HCT116 (cell line): ENCODE results near the gene PLCH2. TPM values are rescaled to one million over a fixed set of nuclear protein-coding genes. Genes with fewer than 3 reads are reported as not detected.
"Not testable (repeated sequence)": the region's sequence is repeated elsewhere in the genome, so short reads cannot be mapped to it uniquely, and the experiment has no call there.

ENCODE experiments used
- ATAC-seq: fragments of 200-7000 bp; cut with Tn5 transposase; 2 replicates; pipeline ENCODE4 v1.9.1; 2020; ENCODE audit warnings: mild to moderate bottlenecking, moderate library complexity
- BruUV-seq: library from RNA; stranded (reverse); fragments of 400-500 nt; replicated peaks from 2 replicates; lab custom pipeline; 2021; lab: Mats Ljungman, UMichigan
- CTCF ChIA-PET: fragments of 300-600 bp; sonication (Branson Sonifier 250); formaldehyde crosslinking; loops from one replicate; lab custom pipeline; 2021; ENCODE audit warnings: antibody characterized with exemption; lab: Charles Lee
- POLR2A ChIA-PET: fragments of 300-600, 350-600 bp; sonication (Branson Sonifier 250); formaldehyde crosslinking; loops from one replicate; lab custom pipeline; 2021; ENCODE audit warnings: antibody characterized with exemption; lab: Charles Lee
- RAD21 ChIA-PET, 2 experiments: fragments of 300-600 bp; sonication (Branson Sonifier 250); formaldehyde crosslinking; loops; one replicate each; lab custom pipeline; 2023; ENCODE audit warnings: low total read pairs in 2 of 2; ENCODE audit not compliant: uncharacterized antibody in 2 of 2, unreplicated experiment in 2 of 2, low non-redundant PET in 1 of 2; lab: Charles Lee
- DNase-seq: peaks from one replicate; pipeline ENCODE4 v3.0.0-alpha.2; 2010; ENCODE audit warnings: low read depth, low spot score
- H2AFZ ChIP-seq: fragments of 200-600 bp; shearing (Covaris generic), sonication (generic); 2 replicates; pipeline ENCODE4 v1.6.1; 2017; ENCODE audit warnings: low read depth, mixed run types, mixed read lengths, antibody characterized with exemption, low read length; ENCODE audit not compliant: poor library complexity, severe bottlenecking
- H3K27ac ChIP-seq: 2 replicates; pipeline ENCODE4 v1.5.1; 2012; ENCODE audit warnings: low read depth, low read length
- H3K27me3 ChIP-seq: fragments of 200-600 bp; sonication (generic); 2 replicates; pipeline ENCODE4 v1.6.1; 2016; ENCODE audit warnings: mixed run types, low read length, mixed read lengths; ENCODE audit not compliant: insufficient read depth
- H3K36me3 ChIP-seq, 2 experiments: fragments of 200-500 bp in 1 of 2; fragments of 200-600 bp in 1 of 2; sonication (Bioruptor generic) in 1 of 2; sonication (generic) in 1 of 2; 2 replicates each; pipeline versions ENCODE4 v1.5.1 to v1.6.1; 2014 to 2016; ENCODE audit warnings: low read length in 2 of 2, inconsistent platforms in 1 of 2, mixed read lengths in 1 of 2, mixed run types in 1 of 2; ENCODE audit not compliant: insufficient read depth in 2 of 2, control insufficient read depth in 1 of 2
- H3K4me1 ChIP-seq, 2 experiments: fragments of 200-600 bp in 1 of 2; sonication (generic) in 1 of 2; 2 replicates each; pipeline versions ENCODE4 v1.5.1 to v1.6.1; 2012 to 2017; ENCODE audit warnings: low read length in 2 of 2, inconsistent platforms in 1 of 2, mild to moderate bottlenecking in 1 of 2, mixed read lengths in 1 of 2, mixed run types in 1 of 2, moderate library complexity in 1 of 2; ENCODE audit not compliant: insufficient read depth in 2 of 2, control insufficient read depth in 1 of 2
- H3K4me2 ChIP-seq: fragments of 200-600 bp; sonication (generic); 2 replicates; pipeline ENCODE4 v1.6.1; 2017; ENCODE audit warnings: mixed run types, low read length, mixed read lengths
- H3K4me3 ChIP-seq, 2 experiments: fragments of 200-600 bp in 1 of 2; sonication (generic) in 1 of 2; replicated peaks in 1 of 2; 2 replicates each; pipeline ENCODE4 v1.5.1; 2011 to 2016; ENCODE audit warnings: low read length in 2 of 2, control low read depth in 1 of 2, low read depth in 1 of 2, mild to moderate bottlenecking in 1 of 2, mixed read lengths in 1 of 2, mixed run types in 1 of 2
- H3K79me2 ChIP-seq: fragments of 200-600 bp; sonication (generic); 2 replicates; pipeline ENCODE4 v1.6.1; 2017; ENCODE audit warnings: mild to moderate bottlenecking, mixed run types, low read length, moderate library complexity, mixed read lengths; ENCODE audit not compliant: insufficient read depth
- H3K9ac ChIP-seq: fragments of 200-600 bp; sonication (generic); 2 replicates; pipeline ENCODE4 v1.6.1; 2016; ENCODE audit warnings: low read length, mixed read lengths
- H3K9me2 ChIP-seq: fragments of 200-600 bp; sonication (generic), shearing (Covaris generic); 2 replicates; pipeline ENCODE4 v1.6.1; 2017; ENCODE audit warnings: mixed run types, mild to moderate bottlenecking, moderate library complexity; ENCODE audit not compliant: insufficient read depth
- H3K9me3 ChIP-seq, 2 experiments: fragments of 200-500 bp in 1 of 2; fragments of 200-600 bp in 1 of 2; sonication (Bioruptor generic) in 1 of 2; sonication (generic) in 1 of 2; 2 replicates each; pipeline ENCODE4 v1.6.1; 2014 to 2017; ENCODE audit warnings: low read length in 2 of 2, mixed read lengths in 2 of 2, inconsistent platforms in 1 of 2, low read depth in 1 of 2, mild to moderate bottlenecking in 1 of 2, mixed run types in 1 of 2, moderate library complexity in 1 of 2; ENCODE audit not compliant: control insufficient read depth in 1 of 2, insufficient read depth in 1 of 2
- H4K20me1 ChIP-seq: fragments of 200-600 bp; sonication (generic), shearing (Covaris generic); 2 replicates; pipeline ENCODE4 v1.6.1; 2017; ENCODE audit warnings: mixed run types, mild to moderate bottlenecking, moderate library complexity; ENCODE audit not compliant: insufficient read depth
- CBX3 ChIP-seq: IDR thresholded peaks from 2 replicates; pipeline ENCODE4 v1.6.1; 2012; ENCODE audit warnings: low read depth
- JUND ChIP-seq: IDR thresholded peaks from 2 replicates; pipeline ENCODE4 v1.6.1; 2012
- POLR2AphosphoS5 ChIP-seq: IDR thresholded peaks from 2 replicates; pipeline ENCODE4 v1.6.1; 2011; ENCODE audit warnings: mild to moderate bottlenecking, low read depth, low read length, moderate library complexity
- SP1 ChIP-seq: IDR thresholded peaks from 2 replicates; pipeline ENCODE4 v1.6.1; 2012; ENCODE audit warnings: low read depth
- YY1 ChIP-seq: IDR thresholded peaks from 2 replicates; pipeline ENCODE4 v1.6.1; 2011; ENCODE audit warnings: low read length, low read depth, moderate library complexity, mild to moderate bottlenecking; ENCODE audit not compliant: insufficient replicate concordance; ENCODE audit errors: extremely low read depth
- ZFX ChIP-seq: fragments of 450-650 bp; IDR thresholded peaks from 2 replicates; pipeline ENCODE4 v1.6.1; 2017
- ZNF274 ChIP-seq: fragments of 200-500 bp; sonication (Bioruptor generic); IDR thresholded peaks from 2 replicates; pipeline ENCODE4 v1.6.1; 2014; ENCODE audit warnings: mild to moderate bottlenecking, low read depth, low read length, inconsistent platforms
- intact Hi-C: fragments of 100-400 bp; cut with micrococcal nuclease; formaldehyde crosslinking; loops from 2 replicates; pipeline ENCODE4 v1.10.0; 2022
- total RNA-seq: library from RNA; stranded (reverse); gene quantifications from one replicate; pipeline ENCODE4 v1.2.1, GENCODE V29; 2021; ENCODE audit not compliant: unreplicated experiment
- TF ChIP-seq, protein P1 (sequence below), 3 experiments: fragments of 200-600 bp in 1 of 3; sonication (generic) in 1 of 3; IDR thresholded peaks in 2 of 3; conservative IDR thresholded peaks in 1 of 3; 2 replicates each; pipeline ENCODE4 v1.5.1; 2012 to 2017; ENCODE audit warnings: low read depth in 2 of 3, low read length in 2 of 3, antibody characterized with exemption in 1 of 3, borderline replicate concordance in 1 of 3, control low read depth in 1 of 3, mild to moderate bottlenecking in 1 of 3, mixed read lengths in 1 of 3, mixed run types in 1 of 3, moderate library complexity in 1 of 3; ENCODE audit not compliant: insufficient read depth in 1 of 3

The PLCH2 gene
- total RNA-seq, 1 experiment from 2014 or later, result 2.0 TPM

DNA sequence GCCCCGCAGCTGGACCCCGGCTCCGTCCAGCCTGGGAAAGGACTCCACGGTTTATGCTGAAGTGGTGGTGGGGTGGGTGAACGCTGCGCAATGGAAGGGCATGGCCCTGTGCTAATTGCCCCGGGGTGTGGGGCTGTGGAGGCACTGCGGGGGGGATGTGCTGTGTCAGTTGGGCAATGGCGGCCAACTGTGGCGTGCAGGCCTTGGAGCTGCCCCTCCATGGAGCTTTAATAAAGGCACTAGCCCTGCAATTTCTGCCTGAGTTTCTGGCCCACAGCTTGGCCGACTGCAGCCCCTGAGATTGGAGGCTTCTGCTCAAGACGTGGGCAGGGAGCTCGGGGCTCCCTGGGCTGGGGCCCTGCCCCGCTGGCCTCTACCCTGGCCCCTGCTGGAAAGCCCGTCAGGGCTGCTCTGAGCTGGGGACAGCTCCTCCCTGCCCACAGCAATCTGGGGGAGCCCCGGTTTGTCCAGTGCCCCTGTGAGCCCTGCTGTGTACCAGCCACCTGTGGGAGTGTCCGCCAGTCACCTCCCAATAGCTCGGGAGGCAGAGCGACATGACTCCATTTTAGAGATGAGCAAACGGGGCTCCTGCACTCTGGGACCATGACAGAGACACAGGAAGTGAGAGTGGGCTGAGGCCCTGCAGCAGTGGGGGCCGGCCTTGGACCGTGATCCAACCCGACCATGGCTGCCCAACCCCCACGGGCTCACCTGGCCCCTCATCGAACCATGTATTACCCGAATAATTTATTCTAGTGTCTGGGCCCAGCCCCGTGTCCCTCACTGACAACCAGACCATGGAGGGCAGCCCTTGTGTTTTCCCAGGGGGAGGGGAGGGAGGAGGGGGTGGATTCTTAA lies 71.3 kb downstream of the PLCH2 start (continued):
- no peak for TF ChIP-seq CBX3
- TF ChIP-seq ZNF274, result no peak
- no peak for TF ChIP-seq SP1
- TF ChIP-seq, all 23 proteins: peak for 0

DNA sequence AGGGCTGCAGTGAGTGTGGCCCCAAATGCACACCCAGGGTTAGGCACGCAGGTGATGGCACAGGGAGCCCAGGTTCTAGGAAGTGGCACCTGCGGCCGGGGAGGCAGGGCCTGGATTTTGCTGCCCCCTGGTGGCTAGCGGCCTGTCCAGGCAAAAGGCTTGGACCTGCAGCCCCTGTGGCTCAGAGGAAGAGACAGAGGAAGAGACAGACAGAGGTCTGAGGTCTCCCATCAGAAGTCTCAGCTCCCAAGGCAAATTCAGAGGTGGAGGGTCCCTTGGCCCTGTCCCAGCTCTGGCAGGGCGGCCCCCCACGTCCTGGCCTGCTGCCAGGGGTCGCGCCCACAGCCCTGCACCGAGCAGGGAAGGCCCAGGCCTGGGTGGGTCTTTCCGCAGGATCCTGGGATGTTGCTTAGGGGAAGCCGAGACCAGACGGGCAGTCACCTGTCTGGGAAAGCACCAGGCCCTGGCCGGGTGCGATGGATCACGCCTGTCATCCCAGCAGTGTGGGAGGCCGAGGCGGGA lies 72.0 kb downstream of the PLCH2 start:
- Histone ChIP-seq H3K4me1 (peaks cover 24 to 44% of the 10 kb centered on the region in 2 experiments), H3K4me3 (peak overlapping the region; percentile 66 to 70), H3K36me3 (no peaks in the 10 kb centered on the region), H2AFZ (no peak overlapping the region), H3K4me2 (peak overlapping the region; percentile 97), H3K9ac (peak overlapping the region; percentile 82), H3K79me2 (no peaks in the 10 kb centered on the region), H3K27me3 (no peaks in the 10 kb centered on the region), H3K9me3 (no peaks in the 10 kb centered on the region), H3K27ac (peak overlapping the region; percentile 93), H4K20me1 (no peaks in the 10 kb centered on the region), H3K9me2 (no peaks in the 10 kb centered on the region)
- POLR2A ChIA-PET, result interaction anchor here (1.1 to 1.6 kb wide), 2 partner anchors 133 to 135 kb away, joined by 3 to 4 read pairs; no protein-coding TSS in a partner anchor
- BruUV-seq, result no TSS peak
- CTCF ChIA-PET, result interaction anchor here (0.9 to 2.4 kb wide), 8 partner anchors 22 to 353 kb away, joined by 3 to 13 read pairs (median 6); partner anchors contain the start of genes FAAP20, PANK4 and PEX10
- DNase-seq (peak; percentile 70), ATAC-seq (peak; percentile 58)
- intact Hi-C loops, result loop anchor here (1.0 kb wide), 3 partner anchors 134 to 353 kb away; no protein-coding TSS in a partner anchor
- TF ChIP-seq, protein P1, sequence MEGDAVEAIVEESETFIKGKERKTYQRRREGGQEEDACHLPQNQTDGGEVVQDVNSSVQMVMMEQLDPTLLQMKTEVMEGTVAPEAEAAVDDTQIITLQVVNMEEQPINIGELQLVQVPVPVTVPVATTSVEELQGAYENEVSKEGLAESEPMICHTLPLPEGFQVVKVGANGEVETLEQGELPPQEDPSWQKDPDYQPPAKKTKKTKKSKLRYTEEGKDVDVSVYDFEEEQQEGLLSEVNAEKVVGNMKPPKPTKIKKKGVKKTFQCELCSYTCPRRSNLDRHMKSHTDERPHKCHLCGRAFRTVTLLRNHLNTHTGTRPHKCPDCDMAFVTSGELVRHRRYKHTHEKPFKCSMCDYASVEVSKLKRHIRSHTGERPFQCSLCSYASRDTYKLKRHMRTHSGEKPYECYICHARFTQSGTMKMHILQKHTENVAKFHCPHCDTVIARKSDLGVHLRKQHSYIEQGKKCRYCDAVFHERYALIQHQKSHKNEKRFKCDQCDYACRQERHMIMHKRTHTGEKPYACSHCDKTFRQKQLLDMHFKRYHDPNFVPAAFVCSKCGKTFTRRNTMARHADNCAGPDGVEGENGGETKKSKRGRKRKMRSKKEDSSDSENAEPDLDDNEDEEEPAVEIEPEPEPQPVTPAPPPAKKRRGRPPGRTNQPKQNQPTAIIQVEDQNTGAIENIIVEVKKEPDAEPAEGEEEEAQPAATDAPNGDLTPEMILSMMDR (IDR thresholded peaks at IDR 0.05 in 2 of 3, conservative IDR thresholded peaks at IDR 0.05 in 1 of 3; ENCODE audit: borderline replicate concordance in 1 of 3, insufficient read depth in 1 of 3, low read depth in 2 of 3, low read length in 2 of 3), result peak in 2 of 3 experiments; percentile 92 to 96; a peak in 4 of 6 replicates
- TF ChIP-seq JUND (no peak), YY1 (peak; percentile 46), ZFX (no peak), POLR2AphosphoS5 (peak; percentile 63)
- RAD21 ChIA-PET, result no interaction called here

DNA sequence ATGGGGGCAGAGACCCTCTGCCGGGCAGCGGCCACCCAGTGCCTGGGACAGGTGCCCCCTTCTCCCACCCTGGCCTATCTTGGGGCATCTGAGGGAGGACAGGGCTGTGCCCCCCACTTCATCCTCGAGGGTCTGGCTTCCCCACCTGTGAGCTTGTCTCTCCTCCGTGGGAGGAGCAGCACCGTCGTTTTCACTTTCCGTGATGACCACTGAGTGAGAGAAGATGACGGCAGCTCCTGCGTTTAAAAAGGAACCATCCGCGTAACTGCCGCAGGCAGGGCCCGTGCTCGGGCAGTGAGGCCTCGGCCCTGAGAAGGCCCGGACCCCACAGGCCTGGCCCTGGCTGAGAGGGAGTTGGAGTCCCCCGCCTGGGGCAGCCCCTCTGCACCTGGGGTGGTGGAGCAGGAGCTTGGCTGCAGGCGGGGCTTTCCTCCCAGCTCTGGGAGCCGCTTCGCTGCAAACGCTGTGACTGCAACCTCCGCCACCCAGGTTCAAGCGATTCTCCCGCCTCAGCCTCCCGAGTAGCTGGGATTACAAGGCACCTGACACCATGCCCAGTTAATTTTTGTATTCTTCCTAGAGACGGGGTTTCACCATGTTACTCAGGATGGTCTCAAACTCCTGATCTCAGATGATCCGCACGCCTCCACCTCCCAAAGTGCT lies 73.4 kb downstream of the PLCH2 start:
- BruUV-seq, ATAC-seq, intact Hi-C loops, H3K4me3 ChIP-seq, H3K9ac ChIP-seq, POLR2A ChIA-PET, H3K9me2 ChIP-seq, H3K9me3 ChIP-seq, H4K20me1 ChIP-seq, H3K79me2 ChIP-seq, DNase-seq, H3K27me3 ChIP-seq, RAD21 ChIA-PET, H2AFZ ChIP-seq, H3K36me3 ChIP-seq: not testable (repeated sequence)
- Histone ChIP-seq H3K4me1 (peaks cover 24 to 44% of the 10 kb centered on the region in 2 experiments), H3K27ac (peak overlapping the region; percentile 93), H3K4me2 (peak overlapping the region; percentile 97)
- CTCF ChIA-PET, result interaction anchor here (1.3 kb wide), 1 partner anchor 135 kb away, joined by 9 read pairs; no protein-coding TSS in a partner anchor
